Astrocyte of the hippocampus (primary cell): ENCODE results near the gene TGM6.
"Not testable (repeated sequence)": the region's sequence is repeated elsewhere in the genome, so short reads cannot be mapped to it uniquely, and the experiment has no call there.

Experiments
- DNase-seq: peaks from one replicate; pipeline ENCODE4 v3.0.0; 2011; ENCODE audit warnings: low read depth, low spot score

TGM6 gene

GRCh38 chr20:2398449-2398848, 17.7 kb downstream of the TGM6 start:
- no peak for DNase-seq

GRCh38 chr20:2399390-2399789, 18.7 kb downstream of the TGM6 start:
- no peak for DNase-seq

DNA sequence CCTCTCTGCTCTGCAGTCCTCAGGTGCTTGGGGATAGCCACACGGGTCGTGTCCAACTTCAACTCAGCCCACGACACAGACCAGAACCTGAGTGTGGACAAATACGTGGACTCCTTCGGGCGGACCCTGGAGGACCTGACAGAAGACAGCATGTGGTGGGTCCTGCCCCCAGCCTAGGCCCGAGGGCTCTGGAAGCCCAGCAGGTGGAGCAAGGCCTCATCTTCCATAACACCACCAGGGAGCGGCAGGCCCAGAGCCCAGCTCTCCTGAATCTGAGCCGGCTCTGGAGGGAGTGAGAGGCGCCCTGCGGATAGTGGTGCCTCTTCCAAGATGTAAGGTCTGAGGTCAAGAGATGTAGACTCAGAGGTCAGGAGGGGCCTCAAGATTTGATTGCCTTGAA, 19.6 kb downstream of the TGM6 start:
- DNase-seq, result no peak

GRCh38 chr20:2401527-2401926, 20.8 kb downstream of the TGM6 start:
- no peak for DNase-seq

DNA sequence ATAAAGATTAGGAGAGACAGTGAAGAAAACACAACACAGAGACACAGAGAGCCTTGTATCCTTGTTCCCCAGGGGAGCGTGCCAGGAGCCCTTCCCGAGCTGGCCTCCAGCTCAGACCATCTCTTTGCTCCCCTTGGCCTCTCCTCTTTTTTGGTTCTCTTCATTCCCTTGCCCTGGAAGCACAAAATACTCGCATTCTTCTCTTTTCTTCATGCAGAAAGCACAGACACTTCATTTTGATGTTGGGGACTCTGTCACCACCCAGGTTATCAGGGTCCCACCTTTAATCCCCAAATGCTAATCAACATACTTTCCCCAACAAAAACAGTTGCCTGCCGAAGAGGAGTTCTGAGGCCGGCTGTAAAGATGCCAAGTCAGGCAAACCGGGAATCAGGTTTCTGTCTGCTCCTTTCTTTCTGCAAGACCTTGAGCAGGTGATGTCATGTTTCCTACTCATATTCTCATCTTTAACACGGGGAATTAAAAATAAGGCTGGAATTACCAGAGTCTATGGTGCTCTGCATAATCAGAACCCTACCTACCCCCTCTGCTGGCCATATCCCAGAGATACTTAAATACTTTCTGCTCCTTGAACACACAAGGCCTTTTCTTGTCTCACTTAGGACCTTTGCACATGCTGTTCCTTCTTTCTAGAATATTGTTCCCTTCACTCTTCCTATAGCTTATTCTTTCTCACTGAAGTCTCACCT, 21.7 kb downstream of the TGM6 start:
- peak; percentile 48 for DNase-seq

DNA sequence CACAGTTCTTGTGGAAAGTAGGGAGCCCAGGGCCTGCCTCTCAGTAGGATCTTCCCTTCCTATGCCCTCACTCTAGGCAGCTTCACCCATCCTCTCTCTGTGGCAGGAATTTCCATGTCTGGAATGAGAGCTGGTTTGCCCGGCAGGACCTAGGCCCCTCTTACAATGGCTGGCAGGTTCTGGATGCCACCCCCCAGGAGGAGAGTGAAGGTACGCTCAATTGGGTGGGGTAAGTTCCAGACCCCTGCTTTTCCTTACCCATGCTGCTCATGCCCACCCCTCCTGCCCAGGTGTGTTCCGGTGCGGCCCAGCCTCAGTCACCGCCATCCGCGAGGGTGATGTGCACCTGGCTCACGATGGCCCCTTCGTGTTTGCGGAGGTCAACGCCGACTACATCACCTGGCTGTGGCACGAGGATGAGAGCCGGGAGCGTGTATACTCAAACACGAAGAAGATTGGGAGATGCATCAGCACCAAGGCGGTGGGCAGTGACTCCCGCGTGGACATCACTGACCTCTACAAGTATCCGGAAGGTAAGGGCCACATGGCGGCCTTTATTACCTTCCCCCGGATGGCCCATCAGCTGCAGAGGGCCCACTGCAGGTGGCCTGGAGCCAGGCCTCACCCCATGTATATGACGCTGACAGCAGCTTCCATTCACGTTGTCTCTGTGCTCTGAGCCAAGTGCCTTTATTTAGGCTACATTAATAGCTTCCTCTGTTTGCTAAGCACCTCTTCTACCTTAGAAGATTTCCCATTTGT, 22.8 kb downstream of the TGM6 start:
- no peak for DNase-seq

GRCh38 chr20:2405693-2406065, 25.0 kb downstream of the TGM6 start:
- DNase-seq, result no peak

DNA sequence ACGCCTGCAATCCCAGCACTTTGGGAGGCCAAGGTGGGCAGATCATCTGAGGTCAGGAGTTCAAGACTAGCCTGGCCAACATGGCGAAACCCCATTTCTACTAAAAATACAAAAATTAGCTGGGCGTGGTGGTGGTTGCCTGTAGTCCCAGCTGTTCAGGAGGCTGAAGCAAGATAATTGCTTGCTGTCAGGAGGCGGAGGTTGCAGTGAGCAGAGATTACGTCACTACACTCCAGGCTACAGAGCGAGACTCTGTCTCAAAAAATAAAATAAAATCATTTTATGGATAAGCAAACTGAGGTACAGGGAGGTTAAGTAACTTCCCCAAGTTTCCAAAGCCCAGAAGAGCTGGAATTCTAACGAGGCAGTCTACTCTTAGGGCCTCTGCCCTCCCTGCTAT, 26.7 kb downstream of the TGM6 start:
- DNase-seq, result not testable (repeated sequence)

- DNase-seq, result no peak
Measured at GRCh38 chr20:2408111-2408510, 27.4 kb downstream of the TGM6 start.

GRCh38 chr20:2416541-2417212, 36.0 kb downstream of the TGM6 start:
- no peak for DNase-seq

GRCh38 chr20:2417213-2417541, 36.5 kb downstream of the TGM6 start:
- no peak for DNase-seq

DNA sequence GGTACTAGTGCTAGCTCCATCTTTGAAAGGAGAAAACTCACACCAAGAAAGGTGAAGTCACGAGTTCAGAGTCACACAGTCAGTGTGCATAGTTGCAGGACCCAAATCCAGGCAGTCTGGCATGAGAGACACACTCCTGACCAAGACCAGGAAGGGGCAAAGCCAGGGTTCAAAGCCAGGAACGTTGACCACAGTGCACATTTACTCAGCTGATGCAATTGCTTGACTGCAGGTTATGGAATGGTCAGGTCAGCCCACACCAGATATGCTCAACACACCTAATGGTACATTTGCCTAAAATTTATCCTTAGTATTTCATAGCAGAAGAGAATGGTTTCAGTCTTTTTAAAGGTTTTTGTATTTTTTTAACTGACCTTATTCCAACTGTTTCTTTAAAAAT, 37.7 kb downstream of the TGM6 start:
- no peak for DNase-seq

DNA sequence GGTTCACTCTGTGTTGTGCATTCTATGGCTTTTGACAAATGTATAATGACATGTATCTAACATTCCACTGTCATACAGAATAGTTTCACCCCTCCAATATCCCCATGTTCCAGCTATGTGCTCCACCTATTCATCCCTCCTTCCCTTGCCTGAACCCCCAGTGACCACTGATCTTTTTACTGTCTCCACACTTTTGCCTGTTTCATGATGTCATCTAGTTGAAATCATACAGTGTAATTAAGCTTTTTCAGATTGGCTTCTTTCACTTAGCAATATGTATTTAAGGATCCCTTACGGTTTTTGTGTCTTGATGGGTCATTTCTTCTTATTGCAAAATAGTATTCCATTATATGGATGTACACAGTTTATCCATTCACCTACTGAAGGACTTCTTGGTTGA, 39.8 kb downstream of the TGM6 start:
- no peak for DNase-seq

DNA sequence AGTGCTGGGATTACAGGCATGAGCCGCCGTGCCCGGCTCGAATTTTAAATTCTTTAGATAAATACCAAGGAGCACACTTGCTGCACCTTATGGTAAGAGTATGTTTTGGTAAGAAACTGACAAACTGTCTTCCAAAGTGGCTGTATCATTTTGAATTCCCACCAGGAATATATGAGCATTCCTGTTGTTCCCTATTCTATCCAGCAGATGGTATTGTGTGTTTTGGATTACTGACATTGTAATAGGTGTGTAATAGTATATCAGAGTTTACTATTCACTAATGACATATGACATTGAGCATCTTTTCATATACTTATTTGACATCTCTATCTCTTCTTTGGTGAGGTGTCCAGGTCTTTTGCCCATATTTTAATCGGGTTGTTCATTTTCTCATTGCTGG, 40.5 kb downstream of the TGM6 start:
- DNase-seq, result no peak

GRCh38 chr20:2429051-2429450, 48.4 kb downstream of the TGM6 start:
- DNase-seq, result no peak

GRCh38 chr20:2430538-2430937, 49.8 kb downstream of the TGM6 start:
- DNase-seq, result no peak

- DNase-seq, result no peak
Measured at GRCh38 chr20:2431185-2431584, 50.5 kb downstream of the TGM6 start.

DNA sequence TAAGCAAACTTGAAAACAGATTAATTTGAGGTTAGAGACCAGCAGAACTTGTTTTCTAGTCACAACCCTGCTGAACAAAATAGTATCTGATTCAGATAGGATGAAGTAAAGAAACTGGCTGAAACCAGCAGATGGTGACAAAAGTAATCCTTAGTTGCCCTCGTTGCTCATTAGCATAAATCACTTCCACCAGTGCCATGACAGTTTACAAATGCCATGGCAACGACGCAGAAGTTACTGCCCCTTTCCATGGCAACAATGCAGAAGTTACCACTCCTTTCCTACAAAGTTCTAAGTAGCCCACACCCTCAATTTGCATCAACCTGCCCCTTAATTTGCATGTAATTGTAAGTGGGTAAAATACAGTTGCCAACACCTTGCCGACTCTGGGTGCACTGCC, 66.1 kb downstream of the TGM6 start:
- DNase-seq, result no peak

GRCh38 chr20:2449386-2449785, 68.7 kb downstream of the TGM6 start:
- DNase-seq, result no peak

DNA sequence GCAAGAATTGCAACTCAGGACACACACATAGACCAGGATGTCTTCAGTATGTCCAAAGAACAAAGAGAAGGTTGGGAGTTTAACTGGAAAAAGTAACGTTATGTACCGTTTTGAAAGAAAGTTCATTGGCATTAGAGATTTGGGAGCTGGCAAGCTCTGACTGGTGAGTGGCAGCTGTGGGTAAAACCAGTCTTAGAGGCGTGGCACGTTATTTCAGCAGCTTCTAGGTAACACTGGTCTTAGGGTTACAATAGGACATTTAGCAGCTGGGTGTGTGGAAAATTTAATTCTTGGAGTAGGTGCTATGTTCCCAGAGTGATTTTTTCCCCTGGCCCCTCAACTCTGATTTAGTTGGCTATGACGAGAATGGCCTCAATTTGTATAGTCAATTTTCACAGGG, 70.7 kb downstream of the TGM6 start:
- DNase-seq, result no peak

- DNase-seq, result peak; percentile 75
Measured at GRCh38 chr20:2451939-2452732, 71.4 kb downstream of the TGM6 start.

- DNase-seq, result no peak
Measured at GRCh38 chr20:2453792-2454191, 73.1 kb downstream of the TGM6 start.
